ENCODE data around the gene TUBA4B.
A peak's percentile ranks its signal among the peaks of the same experiment; 100 is the strongest.

TUBA4B gene

DNA sequence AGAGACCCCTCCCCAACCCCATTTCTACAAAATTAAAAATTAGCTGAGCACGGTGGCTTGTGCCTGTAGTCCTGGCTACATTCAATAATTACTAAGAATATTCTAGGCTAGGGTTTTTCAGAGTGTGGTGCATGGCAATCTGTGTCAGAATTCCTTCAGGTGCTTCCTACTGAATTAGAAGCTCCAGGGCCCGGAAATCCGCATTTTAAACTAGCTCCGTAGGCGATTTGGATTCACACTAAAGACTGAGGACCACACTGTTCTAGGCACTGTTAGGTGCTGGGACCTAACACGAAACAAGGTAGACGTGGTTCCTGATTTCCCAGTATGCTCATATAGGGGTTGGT, 47.1 kb upstream of the TUBA4B start:
- Histone ChIP-seq H3K27me3 (ENCODE audit: insufficient read depth, poor library complexity, severe bottlenecking) (no peaks in the 10 kb centered on the region), H3K4me3 (replicated peaks; ENCODE audit: insufficient read depth, low read length) (peak overlapping the region; percentile 75), H3K27ac (replicated peaks) (peak overlapping the region; percentile 64)
- TF ChIP-seq GABPA (IDR thresholded peaks at IDR 0.05; ENCODE audit: low read depth) = no peak
- TF ChIP-seq SPI1 (IDR thresholded peaks at IDR 0.05; ENCODE audit: borderline replicate concordance, low read depth) = no peak
- no peak for TF ChIP-seq POLR2AphosphoS5 (IDR thresholded peaks at IDR 0.05; ENCODE audit: low read depth)
- TF ChIP-seq, protein P1, sequence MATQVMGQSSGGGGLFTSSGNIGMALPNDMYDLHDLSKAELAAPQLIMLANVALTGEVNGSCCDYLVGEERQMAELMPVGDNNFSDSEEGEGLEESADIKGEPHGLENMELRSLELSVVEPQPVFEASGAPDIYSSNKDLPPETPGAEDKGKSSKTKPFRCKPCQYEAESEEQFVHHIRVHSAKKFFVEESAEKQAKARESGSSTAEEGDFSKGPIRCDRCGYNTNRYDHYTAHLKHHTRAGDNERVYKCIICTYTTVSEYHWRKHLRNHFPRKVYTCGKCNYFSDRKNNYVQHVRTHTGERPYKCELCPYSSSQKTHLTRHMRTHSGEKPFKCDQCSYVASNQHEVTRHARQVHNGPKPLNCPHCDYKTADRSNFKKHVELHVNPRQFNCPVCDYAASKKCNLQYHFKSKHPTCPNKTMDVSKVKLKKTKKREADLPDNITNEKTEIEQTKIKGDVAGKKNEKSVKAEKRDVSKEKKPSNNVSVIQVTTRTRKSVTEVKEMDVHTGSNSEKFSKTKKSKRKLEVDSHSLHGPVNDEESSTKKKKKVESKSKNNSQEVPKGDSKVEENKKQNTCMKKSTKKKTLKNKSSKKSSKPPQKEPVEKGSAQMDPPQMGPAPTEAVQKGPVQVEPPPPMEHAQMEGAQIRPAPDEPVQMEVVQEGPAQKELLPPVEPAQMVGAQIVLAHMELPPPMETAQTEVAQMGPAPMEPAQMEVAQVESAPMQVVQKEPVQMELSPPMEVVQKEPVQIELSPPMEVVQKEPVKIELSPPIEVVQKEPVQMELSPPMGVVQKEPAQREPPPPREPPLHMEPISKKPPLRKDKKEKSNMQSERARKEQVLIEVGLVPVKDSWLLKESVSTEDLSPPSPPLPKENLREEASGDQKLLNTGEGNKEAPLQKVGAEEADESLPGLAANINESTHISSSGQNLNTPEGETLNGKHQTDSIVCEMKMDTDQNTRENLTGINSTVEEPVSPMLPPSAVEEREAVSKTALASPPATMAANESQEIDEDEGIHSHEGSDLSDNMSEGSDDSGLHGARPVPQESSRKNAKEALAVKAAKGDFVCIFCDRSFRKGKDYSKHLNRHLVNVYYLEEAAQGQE (IDR thresholded peaks at IDR 0.05; ENCODE audit: insufficient replicate concordance, low read depth) = no peak
- TF ChIP-seq, protein P2, sequence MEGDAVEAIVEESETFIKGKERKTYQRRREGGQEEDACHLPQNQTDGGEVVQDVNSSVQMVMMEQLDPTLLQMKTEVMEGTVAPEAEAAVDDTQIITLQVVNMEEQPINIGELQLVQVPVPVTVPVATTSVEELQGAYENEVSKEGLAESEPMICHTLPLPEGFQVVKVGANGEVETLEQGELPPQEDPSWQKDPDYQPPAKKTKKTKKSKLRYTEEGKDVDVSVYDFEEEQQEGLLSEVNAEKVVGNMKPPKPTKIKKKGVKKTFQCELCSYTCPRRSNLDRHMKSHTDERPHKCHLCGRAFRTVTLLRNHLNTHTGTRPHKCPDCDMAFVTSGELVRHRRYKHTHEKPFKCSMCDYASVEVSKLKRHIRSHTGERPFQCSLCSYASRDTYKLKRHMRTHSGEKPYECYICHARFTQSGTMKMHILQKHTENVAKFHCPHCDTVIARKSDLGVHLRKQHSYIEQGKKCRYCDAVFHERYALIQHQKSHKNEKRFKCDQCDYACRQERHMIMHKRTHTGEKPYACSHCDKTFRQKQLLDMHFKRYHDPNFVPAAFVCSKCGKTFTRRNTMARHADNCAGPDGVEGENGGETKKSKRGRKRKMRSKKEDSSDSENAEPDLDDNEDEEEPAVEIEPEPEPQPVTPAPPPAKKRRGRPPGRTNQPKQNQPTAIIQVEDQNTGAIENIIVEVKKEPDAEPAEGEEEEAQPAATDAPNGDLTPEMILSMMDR (IDR thresholded peaks at IDR 0.05; ENCODE audit: insufficient read depth, low read length) = no peak
- no peak for DNase-seq (ENCODE audit: low read depth in 1 of 2, low spot score in 1 of 2)

DNA sequence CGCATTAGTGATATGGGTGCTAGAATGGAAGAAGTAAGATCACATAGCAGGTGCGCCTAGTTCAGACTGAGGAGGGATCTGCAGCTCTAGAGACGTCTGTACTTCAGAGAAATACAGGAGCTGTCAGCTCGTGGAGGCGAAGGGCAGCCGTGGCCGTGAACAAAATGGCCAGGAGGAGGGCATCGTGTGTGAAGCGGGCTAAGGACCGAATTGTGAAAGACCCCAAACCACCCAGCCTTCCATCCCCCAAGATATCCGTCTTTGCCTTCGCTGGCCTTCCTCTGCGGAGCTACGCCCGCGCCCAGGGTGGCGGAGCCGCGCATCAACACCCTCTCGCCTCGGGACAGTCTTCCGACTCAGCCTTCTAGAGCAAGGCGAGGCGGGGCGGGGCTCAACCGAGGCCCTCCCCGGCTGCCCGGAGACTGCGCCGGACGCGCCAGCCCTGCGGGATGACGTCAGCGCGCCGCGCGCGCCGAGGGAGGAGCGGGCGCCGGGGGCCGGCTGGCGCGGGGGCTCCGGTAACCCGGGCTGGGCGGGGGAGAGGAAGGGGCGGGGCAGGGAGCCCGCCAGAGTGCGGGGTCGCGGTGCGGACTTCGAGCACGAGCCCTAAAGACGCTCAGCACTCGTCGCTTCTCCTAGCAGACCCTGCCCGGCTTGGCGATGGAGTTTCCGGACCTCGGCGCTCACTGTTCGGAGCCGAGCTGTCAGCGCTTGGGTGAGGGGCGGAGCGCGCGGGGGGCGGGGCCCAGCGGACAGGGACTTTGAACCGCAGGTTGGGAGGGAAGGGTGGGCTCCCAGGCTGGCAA, 46.5 kb upstream of the TUBA4B start, which contains the start of gene ZFAND2B:
TSS of gene ZFAND2B (plus strand) at position 455 of the 806 bp plus-strand sequence. CDS start at position 661, 206 bp downstream.
- TF ChIP-seq GABPA (IDR thresholded peaks at IDR 0.05; ENCODE audit: low read depth) (no peak), SPI1 (IDR thresholded peaks at IDR 0.05; ENCODE audit: borderline replicate concordance, low read depth) (no peak), POLR2AphosphoS5 (IDR thresholded peaks at IDR 0.05; ENCODE audit: low read depth) (peak; percentile 93)
- TF ChIP-seq, protein P1 (IDR thresholded peaks at IDR 0.05; ENCODE audit: insufficient replicate concordance, low read depth) = no peak
- Histone ChIP-seq H3K4me3 (replicated peaks; ENCODE audit: insufficient read depth, low read length) (peak within 1 kb of the TSS; percentile 75), H3K27me3 (ENCODE audit: insufficient read depth, poor library complexity, severe bottlenecking) (no peaks in the 10 kb centered on the region), H3K27ac (replicated peaks) (peak within 1 kb of the TSS; percentile 65)
- peak; percentile 79 to 91 for DNase-seq (ENCODE audit: low read depth in 1 of 2, low spot score in 1 of 2)

DNA sequence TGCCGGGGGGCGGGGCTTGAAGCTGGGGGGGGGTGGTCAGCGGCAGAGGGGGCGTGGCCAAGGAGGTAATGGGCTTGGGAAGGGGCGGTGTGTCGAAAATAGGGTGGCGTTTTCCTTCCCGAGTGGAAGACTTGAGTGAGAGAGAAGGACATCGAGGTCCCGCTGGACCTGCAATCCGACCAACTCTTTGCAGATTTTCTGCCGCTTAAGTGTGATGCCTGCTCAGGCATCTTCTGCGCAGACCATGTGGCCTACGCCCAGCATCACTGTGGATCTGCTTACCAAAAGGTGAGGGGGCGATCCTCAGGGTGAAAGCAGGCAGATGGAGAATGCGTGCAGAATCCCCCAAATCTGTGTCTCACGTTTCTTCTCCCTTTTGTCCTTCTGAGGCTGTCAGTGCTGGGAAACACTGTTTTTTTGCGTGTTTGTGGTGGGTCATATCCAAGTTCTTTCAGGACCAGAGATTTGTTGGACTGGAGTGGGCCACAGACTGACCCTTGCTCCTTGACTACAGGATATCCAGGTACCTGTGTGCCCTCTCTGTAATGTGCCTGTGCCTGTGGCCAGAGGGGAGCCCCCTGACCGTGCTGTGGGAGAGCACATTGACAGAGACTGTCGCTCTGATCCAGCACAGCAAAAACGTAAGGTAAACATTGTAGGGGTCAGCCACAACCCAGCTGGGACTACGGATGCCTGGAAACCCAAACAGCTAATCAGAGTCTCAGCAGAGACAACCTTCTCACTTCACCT, 45.7 kb upstream of the TUBA4B start:
- TF ChIP-seq, protein P2 (IDR thresholded peaks at IDR 0.05; ENCODE audit: insufficient read depth, low read length) = no peak
- TF ChIP-seq SPI1 (IDR thresholded peaks at IDR 0.05; ENCODE audit: borderline replicate concordance, low read depth) (no peak), GABPA (IDR thresholded peaks at IDR 0.05; ENCODE audit: low read depth) (no peak), POLR2AphosphoS5 (IDR thresholded peaks at IDR 0.05; ENCODE audit: low read depth) (no peak)
- TF ChIP-seq, protein P1 (IDR thresholded peaks at IDR 0.05; ENCODE audit: insufficient replicate concordance, low read depth) = no peak
- no peak for DNase-seq (ENCODE audit: low read depth in 1 of 2, low spot score in 1 of 2)
- H3K4me3 ChIP-seq (replicated peaks; ENCODE audit: insufficient read depth, low read length) = peak overlapping the region; percentile 75
- no peaks in the 10 kb centered on the region for H3K27me3 ChIP-seq (ENCODE audit: insufficient read depth, poor library complexity, severe bottlenecking)
- peak overlapping the region; percentile 65 for H3K27ac ChIP-seq (replicated peaks)
